Measurements from ENCODE around the gene DEFB124.
"Not testable (repeated sequence)": the region's sequence is repeated elsewhere in the genome, so short reads cannot be mapped to it uniquely, and the experiment has no call there.

Gene DEFB124

GRCh38 chr20:31485450-31486339, 10.8 kb upstream of the DEFB124 start:
- no peak for DNase-seq

GRCh38 chr20:31484001-31484400, 9.1 kb upstream of the DEFB124 start:
- DNase-seq, result no peak

DNA sequence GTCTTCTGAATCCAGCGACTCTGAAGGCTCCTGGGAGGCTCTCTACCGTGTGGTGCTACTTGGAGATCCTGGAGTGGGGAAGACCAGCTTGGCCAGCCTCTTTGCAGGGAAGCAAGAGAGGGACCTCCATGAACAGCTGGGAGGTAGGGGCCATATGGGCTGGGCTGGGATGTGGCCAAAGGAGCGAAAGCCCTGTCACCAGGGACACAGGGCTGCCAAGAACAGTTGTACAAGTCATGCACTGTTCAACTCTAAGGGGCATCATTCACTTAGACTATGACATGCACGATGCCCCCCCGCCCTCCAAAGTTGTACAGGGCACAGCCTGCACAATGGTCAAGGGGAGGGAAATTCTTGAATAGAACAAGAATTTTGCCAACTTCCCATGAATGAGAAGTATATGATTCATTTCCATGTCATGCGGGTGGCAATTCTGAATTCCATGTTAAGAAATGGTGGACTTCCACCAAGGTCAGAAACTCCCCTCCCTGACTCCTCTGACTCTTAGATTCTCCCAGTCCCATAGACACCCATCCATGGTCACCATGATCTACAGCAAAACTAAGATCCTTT, 1.8 kb upstream of the DEFB124 start:
- DNase-seq, result no peak

GRCh38 chr20:31476294-31476585, 1.3 kb upstream of the DEFB124 start:
- DNase-seq, result no peak

DNA sequence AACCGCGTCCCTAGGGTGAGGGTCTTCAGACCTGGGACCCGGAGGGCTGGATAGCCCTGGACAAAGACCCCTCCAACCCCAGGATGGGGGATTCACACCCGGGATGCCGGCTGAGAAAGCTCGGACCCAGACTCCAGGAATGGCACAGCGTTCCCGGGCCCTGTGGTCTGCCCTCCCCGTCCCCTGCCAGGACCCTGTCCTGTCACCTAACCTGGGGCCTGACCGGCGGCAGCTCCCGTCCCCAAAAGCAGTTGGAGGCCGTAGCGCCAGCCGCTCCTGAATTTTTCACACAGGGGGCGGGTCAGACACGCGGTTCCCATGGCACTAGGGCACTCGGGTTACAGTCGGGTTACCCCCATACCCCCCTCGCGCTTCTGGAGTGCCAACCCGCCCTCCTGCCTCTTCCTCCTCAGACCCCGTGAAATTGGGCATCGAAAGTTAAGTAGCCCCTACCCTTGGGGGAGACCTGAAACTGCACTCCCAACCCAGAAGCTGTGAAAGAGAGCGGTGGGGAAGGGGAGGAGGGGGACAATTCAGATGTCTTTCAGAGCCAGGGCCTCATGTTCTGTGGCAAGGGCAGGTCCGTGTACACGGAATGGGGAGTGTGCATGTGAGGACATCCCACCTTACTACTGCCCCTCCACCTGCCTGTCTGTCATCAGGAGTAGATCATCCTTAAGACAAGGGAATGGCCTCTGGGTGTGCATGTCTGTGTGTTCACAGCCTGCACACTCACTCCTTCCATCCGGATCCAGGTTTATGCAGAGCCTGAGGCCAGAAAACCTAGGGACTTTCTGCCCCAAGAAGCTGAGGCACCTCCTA, 756 bp upstream of the DEFB124 start:
- no peak for DNase-seq

- no peak for DNase-seq
Observed at GRCh38 chr20:31474097-31474436, 860 bp downstream of the DEFB124 start.

GRCh38 chr20:31473331-31474096, 1.4 kb downstream of the DEFB124 start:
- no peak for DNase-seq

DNA sequence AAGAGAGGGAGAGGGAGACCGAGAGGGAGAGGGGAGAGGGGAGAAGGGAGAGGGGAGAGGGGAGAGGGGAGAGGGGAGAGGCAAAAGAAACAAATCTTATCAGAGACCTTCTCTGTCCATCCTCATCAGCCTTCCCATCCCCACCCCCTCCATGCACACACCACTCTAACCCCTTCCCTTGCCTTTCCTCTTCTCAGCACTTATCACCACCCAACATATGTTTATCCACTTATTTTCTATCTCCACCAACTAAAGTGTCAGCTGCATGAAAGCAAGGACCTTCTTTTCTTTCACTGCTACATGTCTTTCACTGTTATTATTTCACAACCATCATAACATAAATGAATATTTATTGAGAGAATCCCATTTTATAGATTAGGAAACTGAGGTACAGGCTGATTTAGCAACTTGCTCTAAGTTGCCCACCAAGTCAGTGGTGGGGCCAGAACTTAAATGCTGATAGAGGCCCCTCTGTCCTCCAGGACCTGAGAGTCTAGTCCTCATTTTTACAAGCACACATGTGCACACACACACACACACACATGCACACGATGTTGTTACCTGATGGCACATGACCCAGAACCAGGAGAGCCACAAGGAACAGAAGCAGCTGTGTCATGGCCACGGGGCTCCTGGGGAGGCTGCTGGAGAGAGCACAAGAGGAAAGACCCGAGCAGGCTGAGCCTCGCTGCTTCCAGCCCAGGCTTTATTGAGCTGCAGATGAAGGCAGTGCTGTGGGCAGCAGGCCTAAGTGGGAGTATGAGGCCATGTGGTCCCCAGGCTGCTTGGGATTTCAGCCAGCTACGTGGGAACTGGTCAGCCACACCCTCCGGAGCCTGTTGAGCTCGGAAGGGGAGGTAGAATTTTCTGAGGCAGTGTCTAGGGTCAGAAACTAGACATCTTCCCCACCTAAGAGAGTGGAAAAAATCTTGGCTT, 2.3 kb downstream of the DEFB124 start:
- DNase-seq, result no peak

DNA sequence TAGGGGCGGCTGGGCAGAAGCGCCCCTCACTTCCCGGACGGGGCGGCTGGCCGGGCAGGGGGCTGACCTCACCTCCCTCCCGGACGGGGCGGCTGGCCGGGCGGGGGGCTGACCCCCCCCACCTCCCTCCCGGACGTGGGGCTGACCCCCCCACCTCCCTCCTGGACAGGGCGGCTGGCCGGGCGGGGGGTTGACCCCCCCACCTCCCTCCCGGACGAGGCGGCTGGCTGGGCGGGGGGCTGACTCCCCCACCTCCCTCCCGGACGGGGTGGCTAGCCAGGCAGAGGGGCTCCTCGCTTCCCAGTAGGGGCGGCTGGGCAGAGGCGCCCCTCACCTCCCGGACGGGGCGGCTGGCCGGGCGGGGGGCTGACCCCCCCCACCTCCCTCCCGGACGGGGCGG, 4.0 kb downstream of the DEFB124 start:
- not testable (repeated sequence) for DNase-seq

GRCh38 chr20:31454361-31454760, 20.6 kb downstream of the DEFB124 start:
- DNase-seq, result no peak

GRCh38 chr20:31452575-31452974, 22.4 kb downstream of the DEFB124 start:
- no peak for DNase-seq

- no peak for DNase-seq
Observed at GRCh38 chr20:31449511-31450414, 25.2 kb downstream of the DEFB124 start.

DNA sequence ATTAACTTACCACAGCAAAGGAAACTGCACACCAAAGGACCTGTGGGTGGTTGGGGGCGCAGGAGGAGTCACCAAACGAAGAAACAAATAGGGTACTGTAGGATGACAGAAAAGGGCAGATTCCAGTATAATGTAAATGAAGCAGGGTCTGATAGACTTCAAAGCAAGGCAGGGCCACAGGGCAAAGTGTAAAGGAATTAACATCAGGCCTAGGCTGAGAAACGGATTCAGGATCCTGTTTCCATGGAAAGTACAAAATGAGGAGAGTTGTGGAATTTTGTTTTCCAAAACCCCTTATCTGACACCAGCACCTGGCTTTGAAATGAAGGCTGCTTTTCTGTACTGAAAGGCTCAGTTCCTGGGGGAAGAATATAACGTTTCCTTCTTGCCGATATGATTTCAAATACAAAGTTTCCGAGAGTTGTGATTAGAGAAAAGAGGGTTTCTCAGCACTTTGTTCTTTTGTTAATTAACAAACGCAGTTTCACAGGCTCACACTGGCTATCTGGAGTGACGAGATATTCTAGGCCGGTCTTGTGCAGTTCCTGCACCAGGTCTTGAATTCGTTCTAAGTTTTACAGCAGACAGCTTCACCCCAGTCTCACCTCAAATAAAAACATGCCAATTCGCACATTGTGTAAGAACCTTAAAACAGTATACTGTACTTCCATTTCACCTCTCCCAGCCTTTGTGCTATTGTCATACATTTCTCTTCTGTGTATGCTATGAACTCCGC, 28.7 kb downstream of the DEFB124 start:
- DNase-seq, result no peak

DNA sequence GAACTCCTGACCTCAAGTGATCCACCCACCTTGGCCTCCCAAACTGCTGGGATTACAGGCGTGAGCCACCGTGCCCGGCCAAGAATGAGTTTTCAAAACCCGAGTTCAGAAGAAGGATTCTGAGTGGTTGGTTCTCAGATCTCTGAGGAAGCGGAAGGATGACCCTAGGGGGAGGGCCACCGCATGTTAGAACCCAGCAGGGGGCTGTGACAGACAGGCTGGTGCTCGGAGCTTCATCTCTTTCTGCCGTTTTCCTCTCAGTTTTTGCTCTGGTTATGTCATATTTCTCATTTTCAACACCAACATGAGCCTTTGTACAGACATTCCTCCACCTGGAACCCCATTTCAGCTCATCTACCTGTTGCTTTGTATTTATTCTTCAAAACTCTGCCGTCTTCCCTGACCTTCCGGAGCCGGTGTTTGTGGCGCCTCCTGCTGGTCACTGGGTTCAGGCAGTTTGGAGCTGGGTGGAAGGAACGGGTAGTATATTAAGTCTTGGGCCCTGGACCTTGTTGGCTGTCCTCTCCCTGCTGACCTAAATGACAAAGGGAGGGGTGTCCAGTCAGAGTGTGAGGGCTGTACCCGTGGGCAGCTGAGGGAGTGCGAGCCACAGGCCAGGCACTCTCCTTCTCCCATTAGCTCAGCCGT, 34.8 kb downstream of the DEFB124 start, which contains the start of gene DEFB123:
DEFB123 (plus strand) TSS at position 621 of the 648 bp plus-strand sequence. CDS start 67 bp downstream, outside the sequence.
- no peak for DNase-seq

- DNase-seq, result no peak
Observed at GRCh38 chr20:31430568-31431115, 44.3 kb downstream of the DEFB124 start.

DNA sequence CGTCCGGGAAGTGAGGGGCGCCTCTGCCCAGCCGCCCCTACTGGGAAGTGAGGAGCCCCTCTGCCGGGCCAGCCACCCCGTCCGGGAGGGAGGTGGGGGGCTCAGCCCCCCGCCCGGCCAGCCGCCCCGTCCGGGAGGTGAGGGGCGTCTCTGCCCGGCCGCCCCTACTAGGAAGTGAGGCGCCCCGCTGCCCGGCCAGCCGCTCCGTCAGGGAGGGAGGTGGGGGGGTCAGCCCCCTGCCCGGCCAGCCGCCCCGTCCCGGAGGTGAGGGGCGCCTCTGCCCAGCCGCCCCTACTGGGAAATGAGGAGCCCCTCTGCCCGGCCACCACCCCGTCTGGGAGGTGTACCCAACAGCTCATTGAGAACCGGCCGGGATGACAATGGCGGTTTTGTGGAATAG, 47.4 kb downstream of the DEFB124 start:
- DNase-seq, result not testable (repeated sequence)

DNA sequence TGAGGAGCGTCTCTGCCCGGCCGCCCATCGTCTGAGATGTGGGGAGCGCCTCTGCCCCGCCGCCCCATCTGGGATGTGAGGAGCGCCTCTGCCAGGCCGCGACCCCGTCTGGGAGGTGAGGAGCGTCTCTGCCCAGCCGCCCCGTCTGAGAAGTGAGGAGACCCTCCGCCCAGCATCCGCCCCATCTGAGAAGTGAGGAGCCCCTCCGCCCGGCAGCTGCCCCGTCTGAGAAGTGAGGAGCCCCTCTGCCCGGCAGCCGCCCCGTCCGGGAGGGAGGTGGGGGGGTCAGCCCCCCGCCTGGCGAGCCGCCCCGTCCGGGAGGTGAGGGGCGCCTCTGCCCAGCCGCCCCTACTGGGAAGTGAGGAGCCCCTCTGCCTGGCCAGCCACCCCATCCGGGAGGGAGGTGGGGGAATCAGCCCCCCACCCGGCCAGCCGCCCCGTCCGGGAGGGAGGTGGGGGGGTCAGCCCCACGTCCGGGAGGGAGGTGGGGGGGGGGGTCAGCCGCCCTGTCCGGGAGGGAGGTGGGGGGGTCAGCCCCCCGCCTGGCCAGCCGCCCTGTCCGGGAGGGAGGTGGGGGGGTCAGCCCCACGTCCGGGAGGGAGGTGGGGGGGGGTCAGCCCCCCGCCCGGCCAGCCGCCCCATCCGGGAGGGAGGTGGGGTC, 47.9 kb downstream of the DEFB124 start:
- not testable (repeated sequence) for DNase-seq

GRCh38 chr20:31425797-31426196, 49.1 kb downstream of the DEFB124 start:
- DNase-seq, result no peak

DNA sequence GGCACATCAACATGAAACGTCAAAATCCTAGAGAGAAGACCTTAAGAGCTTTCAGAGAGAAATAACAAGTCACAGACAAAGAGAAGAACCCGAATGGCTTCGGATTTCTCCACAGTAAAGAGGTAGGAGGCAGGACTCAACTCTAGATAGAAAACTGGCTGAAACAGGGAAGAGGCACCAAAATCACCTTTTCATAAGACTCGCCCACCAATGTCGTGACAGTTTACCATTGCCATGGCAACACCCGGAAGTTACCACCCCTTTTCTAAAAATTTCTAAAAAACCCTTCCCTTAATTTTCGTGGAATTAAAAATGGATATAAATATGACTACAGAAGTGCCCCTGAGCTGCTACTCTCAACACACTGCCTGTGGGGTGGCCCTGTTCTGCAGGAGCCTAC, 56.6 kb downstream of the DEFB124 start:
- DNase-seq, result no peak
